Neural cell (in vitro differentiated cells): ENCODE data around the gene ALDH5A1.

ENCODE experiments used
- REST ChIP-seq: IDR thresholded peaks from 2 replicates; pipeline ENCODE4 v1.6.1; 2012; ENCODE audit warnings: borderline replicate concordance
- TAF1 ChIP-seq: IDR thresholded peaks from 2 replicates; pipeline ENCODE4 v1.6.1; 2012; ENCODE audit warnings: low read depth
- TF ChIP-seq, protein P1 (sequence below): fragments of 450-650 bp; IDR thresholded peaks from 2 replicates; pipeline ENCODE4 v1.5.1; 2014; ENCODE audit warnings: antibody characterized with exemption, mild to moderate bottlenecking, moderate library complexity; ENCODE audit not compliant: poor library complexity, severe bottlenecking

GRCh38 chr6:24539416-24539815 is 44.6 kb downstream of the ALDH5A1 start:
- TF ChIP-seq, protein P1, sequence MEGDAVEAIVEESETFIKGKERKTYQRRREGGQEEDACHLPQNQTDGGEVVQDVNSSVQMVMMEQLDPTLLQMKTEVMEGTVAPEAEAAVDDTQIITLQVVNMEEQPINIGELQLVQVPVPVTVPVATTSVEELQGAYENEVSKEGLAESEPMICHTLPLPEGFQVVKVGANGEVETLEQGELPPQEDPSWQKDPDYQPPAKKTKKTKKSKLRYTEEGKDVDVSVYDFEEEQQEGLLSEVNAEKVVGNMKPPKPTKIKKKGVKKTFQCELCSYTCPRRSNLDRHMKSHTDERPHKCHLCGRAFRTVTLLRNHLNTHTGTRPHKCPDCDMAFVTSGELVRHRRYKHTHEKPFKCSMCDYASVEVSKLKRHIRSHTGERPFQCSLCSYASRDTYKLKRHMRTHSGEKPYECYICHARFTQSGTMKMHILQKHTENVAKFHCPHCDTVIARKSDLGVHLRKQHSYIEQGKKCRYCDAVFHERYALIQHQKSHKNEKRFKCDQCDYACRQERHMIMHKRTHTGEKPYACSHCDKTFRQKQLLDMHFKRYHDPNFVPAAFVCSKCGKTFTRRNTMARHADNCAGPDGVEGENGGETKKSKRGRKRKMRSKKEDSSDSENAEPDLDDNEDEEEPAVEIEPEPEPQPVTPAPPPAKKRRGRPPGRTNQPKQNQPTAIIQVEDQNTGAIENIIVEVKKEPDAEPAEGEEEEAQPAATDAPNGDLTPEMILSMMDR: no peak
- TF ChIP-seq TAF1: no peak
- no peak for TF ChIP-seq REST
